Stomach smooth muscle (tissue), 2 donors: ENCODE measurements around the gene MRNIP.

Source experiments
- H3K27ac ChIP-seq: one replicate; pipeline ENCODE4 v1.7.0; 2013; ENCODE audit warnings: mild to moderate bottlenecking, low read length, inconsistent platforms
- H3K27me3 ChIP-seq, 2 donors: one replicate each; pipeline ENCODE4 v1.7.0; 2013; ENCODE audit warnings: low read length in 2 of 2; ENCODE audit not compliant: insufficient read depth in 2 of 2, control insufficient read depth in 1 of 2
- H3K36me3 ChIP-seq, 2 donors: one replicate each; pipeline ENCODE4 v1.7.0; 2013; ENCODE audit warnings: low read length in 2 of 2; ENCODE audit not compliant: control insufficient read depth in 2 of 2, insufficient read depth in 2 of 2
- H3K4me1 ChIP-seq: one replicate; pipeline ENCODE4 v1.7.0; 2013; ENCODE audit warnings: low read length; ENCODE audit not compliant: control insufficient read depth, insufficient read depth
- H3K4me3 ChIP-seq, 2 donors: one replicate each; pipeline ENCODE4 v1.7.0; 2013; ENCODE audit warnings: low read length in 2 of 2
- H3K9ac ChIP-seq, 2 donors: one replicate each; pipeline ENCODE4 v1.7.0; 2013; ENCODE audit warnings: low read length in 2 of 2, mild to moderate bottlenecking in 1 of 2
- H3K9me3 ChIP-seq, 2 donors: one replicate each; pipeline ENCODE4 v1.7.0; 2013; ENCODE audit warnings: low read length in 2 of 2; ENCODE audit not compliant: control insufficient read depth in 2 of 2
- donor health status: healthy.
- donor health status: Pancreatic carcinoma.

Gene MRNIP

GRCh38 chr5:179869641-179870402 is 11.2 kb upstream of the MRNIP start:
- H3K36me3 ChIP-seq, result peaks cover 33 to 58% of the 10 kb centered on the region in 2 donors
- peaks cover 2% of the 10 kb centered on the region for H3K4me1 ChIP-seq
- no peaks in the 10 kb centered on the region for H3K27me3 ChIP-seq
- H3K4me3 ChIP-seq, result no peak overlapping the region
- no peak overlapping the region for H3K9ac ChIP-seq
- H3K27ac ChIP-seq, result no peak overlapping the region
- no peaks in the 10 kb centered on the region for H3K9me3 ChIP-seq

GRCh38 chr5:179869101-179869500 is 10.5 kb upstream of the MRNIP start:
- no peak overlapping the region for H3K27ac ChIP-seq
- no peaks in the 10 kb centered on the region for H3K9me3 ChIP-seq
- no peak overlapping the region for H3K9ac ChIP-seq
- H3K27me3 ChIP-seq, result no peaks in the 10 kb centered on the region
- H3K4me1 ChIP-seq, result peaks cover 2% of the 10 kb centered on the region
- H3K36me3 ChIP-seq, result peaks cover 30 to 55% of the 10 kb centered on the region in 2 donors
- no peak overlapping the region for H3K4me3 ChIP-seq

- Histone ChIP-seq H3K4me1 (peaks cover 2% of the 10 kb centered on the region), H3K27ac (no peak overlapping the region), H3K27me3 (no peaks in the 10 kb centered on the region), H3K9me3 (no peaks in the 10 kb centered on the region), H3K4me3 (no peak overlapping the region), H3K36me3 (peaks cover 34 to 55% of the 10 kb centered on the region in 2 donors), H3K9ac (no peak overlapping the region)
These were observed 9.9 kb upstream of the MRNIP start for GRCh38 chr5:179868541-179868940.

GRCh38 chr5:179867476-179867875 is 8.9 kb upstream of the MRNIP start:
- Histone ChIP-seq H3K9me3 (no peaks in the 10 kb centered on the region), H3K36me3 (peaks cover 29 to 54% of the 10 kb centered on the region in 2 donors), H3K4me3 (no peak overlapping the region), H3K27ac (no peak overlapping the region), H3K9ac (no peak overlapping the region), H3K27me3 (no peaks in the 10 kb centered on the region), H3K4me1 (peaks cover 2% of the 10 kb centered on the region)

GRCh38 chr5:179867079-179867465 is 8.5 kb upstream of the MRNIP start:
- Histone ChIP-seq H3K4me3 (no peak overlapping the region), H3K4me1 (peaks cover 2% of the 10 kb centered on the region), H3K27ac (no peak overlapping the region), H3K9ac (no peak overlapping the region), H3K9me3 (peaks cover 0 to 3% of the 10 kb centered on the region in 2 donors), H3K36me3 (peaks cover 29 to 54% of the 10 kb centered on the region in 2 donors), H3K27me3 (no peaks in the 10 kb centered on the region)

- no peak overlapping the region for H3K4me3 ChIP-seq
- H3K36me3 ChIP-seq, result peaks cover 28 to 53% of the 10 kb centered on the region in 2 donors
- H3K9me3 ChIP-seq, result peaks cover 0 to 3% of the 10 kb centered on the region in 2 donors
These were observed 7.8 kb upstream of the MRNIP start for GRCh38 chr5:179866241-179867078.

GRCh38 chr5:179865491-179866240 is 7.0 kb upstream of the MRNIP start:
- Histone ChIP-seq H3K9me3 (peaks cover 0 to 3% of the 10 kb centered on the region in 2 donors), H3K36me3 (peaks cover 21 to 45% of the 10 kb centered on the region in 2 donors), H3K4me3 (no peak overlapping the region), H3K4me1 (peaks cover 1% of the 10 kb centered on the region), H3K27me3 (no peaks in the 10 kb centered on the region), H3K27ac (no peak overlapping the region), H3K9ac (no peak overlapping the region)

More at GRCh38 chr5:179866241-179867078, 7.8 kb upstream of the MRNIP start:
- H3K4me1 ChIP-seq, result peaks cover 2% of the 10 kb centered on the region
- H3K27ac ChIP-seq, result no peak overlapping the region
- no peak overlapping the region for H3K9ac ChIP-seq
- no peaks in the 10 kb centered on the region for H3K27me3 ChIP-seq

- Histone ChIP-seq H3K27ac (no peak overlapping the region), H3K9me3 (peaks cover 0 to 3% of the 10 kb centered on the region in 2 donors), H3K9ac (no peak overlapping the region), H3K36me3 (peaks cover 21 to 42% of the 10 kb centered on the region in 2 donors), H3K4me1 (peaks cover 3% of the 10 kb centered on the region), H3K27me3 (no peaks in the 10 kb centered on the region), H3K4me3 (no peak overlapping the region)
These were observed 6.1 kb upstream of the MRNIP start for GRCh38 chr5:179864686-179865085.

- Histone ChIP-seq H3K4me3 (no peak overlapping the region), H3K9ac (no peak overlapping the region), H3K9me3 (peaks cover 0 to 3% of the 10 kb centered on the region in 2 donors), H3K36me3 (peaks cover 21 to 39% of the 10 kb centered on the region in 2 donors), H3K27ac (no peak overlapping the region), H3K4me1 (peaks cover 10% of the 10 kb centered on the region), H3K27me3 (no peaks in the 10 kb centered on the region)
These were observed 5.0 kb upstream of the MRNIP start for GRCh38 chr5:179863449-179864085.

GRCh38 chr5:179862891-179863290 is 4.3 kb upstream of the MRNIP start:
- H3K9ac ChIP-seq, result no peak overlapping the region
- H3K27ac ChIP-seq, result no peak overlapping the region
- no peaks in the 10 kb centered on the region for H3K27me3 ChIP-seq
- H3K4me3 ChIP-seq, result no peak overlapping the region
- H3K4me1 ChIP-seq, result peaks cover 10% of the 10 kb centered on the region
- peaks cover 0 to 3% of the 10 kb centered on the region in 2 donors for H3K9me3 ChIP-seq
- H3K36me3 ChIP-seq, result peaks cover 21 to 37% of the 10 kb centered on the region in 2 donors
